Osteocyte (in vitro differentiated cells): ENCODE data around the gene MTMR1. TPM values are rescaled to one million over a fixed set of nuclear protein-coding genes. Genes with fewer than 3 reads are reported as not detected.

Experiments
- DNase-seq: peaks from one replicate; pipeline ENCODE4 v3.0.0; 2021; ENCODE audit warnings: mixed read lengths; ENCODE audit not compliant: unreplicated experiment; ENCODE audit errors: extremely low spot score
- H3K27ac Mint-ChIP-seq: one replicate; pipeline ENCODE4 v1.8.0; 2021; ENCODE audit warnings: mild to moderate bottlenecking, mixed read lengths; ENCODE audit not compliant: unreplicated experiment
- H3K27me3 Mint-ChIP-seq: one replicate; pipeline ENCODE4 v1.8.0; 2021; ENCODE audit warnings: mixed read lengths; ENCODE audit not compliant: unreplicated experiment
- H3K36me3 Mint-ChIP-seq: one replicate; pipeline ENCODE4 v1.8.0; 2021; ENCODE audit warnings: mixed read lengths; ENCODE audit not compliant: unreplicated experiment
- H3K4me1 Mint-ChIP-seq: one replicate; pipeline ENCODE4 v1.8.0; 2021; ENCODE audit warnings: mixed read lengths; ENCODE audit not compliant: unreplicated experiment
- H3K4me3 Mint-ChIP-seq: one replicate; pipeline ENCODE4 v1.8.0; 2021; ENCODE audit warnings: mild to moderate bottlenecking, moderate library complexity, mixed read lengths; ENCODE audit not compliant: unreplicated experiment
- H3K9me3 Mint-ChIP-seq: one replicate; pipeline ENCODE4 v1.8.0; 2021; ENCODE audit warnings: mixed read lengths; ENCODE audit not compliant: unreplicated experiment
- CTCF ChIP-seq: fragments of 200-600 bp; sonication (generic); IDR thresholded peaks from 2 replicates; pipeline ENCODE4 v1.5.0; 2021; ENCODE audit warnings: antibody characterized with exemption, mild to moderate bottlenecking, moderate library complexity
- total RNA-seq: library from RNA; stranded (reverse); gene quantifications from 2 replicates; pipeline ENCODE4 v1.2.1, GENCODE V29; 2021

MTMR1 gene
- total RNA-seq, 1 donor from 2014 or later: 23.6 TPM

- Mint-ChIP-seq H3K4me3 (no peak overlapping the region), H3K27me3 (no peaks in the 10 kb centered on the region), H3K9me3 (no peaks in the 10 kb centered on the region), H3K27ac (no peak overlapping the region), H3K4me1 (no peaks in the 10 kb centered on the region), H3K36me3 (no peaks in the 10 kb centered on the region)
- DNase-seq: peak; percentile 54
- no peak for TF ChIP-seq CTCF
Observed at GRCh38 chrX:150765237-150765636, 72.0 kb downstream of the MTMR1 start.

- Mint-ChIP-seq H3K4me3 (no peak overlapping the region), H3K4me1 (no peaks in the 10 kb centered on the region), H3K27ac (no peak overlapping the region), H3K36me3 (no peaks in the 10 kb centered on the region), H3K27me3 (no peaks in the 10 kb centered on the region), H3K9me3 (no peaks in the 10 kb centered on the region)
- DNase-seq: peak; percentile 68
- no peak for TF ChIP-seq CTCF
Observed at GRCh38 chrX:150765782-150766350, 72.7 kb downstream of the MTMR1 start.

GRCh38 chrX:150766351-150767044 is 73.3 kb downstream of the MTMR1 start:
- H3K27me3 Mint-ChIP-seq: no peaks in the 10 kb centered on the region
- peak; percentile 53 for DNase-seq
- TF ChIP-seq CTCF: no peak
- H3K9me3 Mint-ChIP-seq: no peaks in the 10 kb centered on the region
- no peak overlapping the region for H3K27ac Mint-ChIP-seq
- no peak overlapping the region for H3K4me3 Mint-ChIP-seq
- H3K36me3 Mint-ChIP-seq: no peaks in the 10 kb centered on the region
- no peaks in the 10 kb centered on the region for H3K4me1 Mint-ChIP-seq

GRCh38 chrX:150767045-150767395 is 73.8 kb downstream of the MTMR1 start:
- H3K36me3 Mint-ChIP-seq: no peaks in the 10 kb centered on the region
- no peak for TF ChIP-seq CTCF
- H3K27ac Mint-ChIP-seq: no peak overlapping the region
- no peaks in the 10 kb centered on the region for H3K9me3 Mint-ChIP-seq
- H3K4me1 Mint-ChIP-seq: no peaks in the 10 kb centered on the region
- no peak overlapping the region for H3K4me3 Mint-ChIP-seq
- peak; percentile 71 for DNase-seq
- no peaks in the 10 kb centered on the region for H3K27me3 Mint-ChIP-seq

GRCh38 chrX:150767475-150768131 is 74.4 kb downstream of the MTMR1 start:
- peak; percentile 69 for DNase-seq
- no peak for TF ChIP-seq CTCF
- Mint-ChIP-seq H3K27me3 (no peaks in the 10 kb centered on the region), H3K36me3 (no peaks in the 10 kb centered on the region), H3K4me1 (no peaks in the 10 kb centered on the region), H3K9me3 (no peaks in the 10 kb centered on the region), H3K4me3 (no peak overlapping the region), H3K27ac (no peak overlapping the region)
